Lower lobe of right lung (tissue), 2 donors: ENCODE measurements around the gene RAB6A. TPM values are rescaled to one million over a fixed set of nuclear protein-coding genes. Genes with fewer than 3 reads are reported as not detected.
A peak's percentile ranks its signal among the peaks of the same experiment; 100 is the strongest.

Source experiments
- ATAC-seq, 2 donors: fragments of 200-7000 bp; cut with Tn5 transposase; one replicate each; pipeline ENCODE4 v1.9.1; 2020 to 2022; ENCODE audit warnings: mild to moderate bottlenecking in 2 of 2, moderate library complexity in 2 of 2
- DNase-seq: peaks from one replicate; pipeline ENCODE4 v3.0.0-alpha.2; 2020
- H3K27ac ChIP-seq: fragments of 200-600 bp; one replicate; pipeline ENCODE4 v1.8.0; 2022
- H3K27me3 ChIP-seq: fragments of 200-600 bp; one replicate; pipeline ENCODE4 v1.8.0; 2022; ENCODE audit warnings: low read depth
- H3K36me3 ChIP-seq: fragments of 200-600 bp; one replicate; pipeline ENCODE4 v1.8.0; 2022; ENCODE audit warnings: mild to moderate bottlenecking
- H3K4me1 ChIP-seq: fragments of 200-600 bp; one replicate; pipeline ENCODE4 v1.8.0; 2022
- H3K4me3 ChIP-seq: fragments of 200-600 bp; one replicate; pipeline ENCODE4 v1.8.0; 2022; ENCODE audit warnings: mild to moderate bottlenecking
- H3K9me3 ChIP-seq: fragments of 200-600 bp; one replicate; pipeline ENCODE4 v1.8.0; 2022
- CTCF ChIP-seq: fragments of 200-600 bp; IDR thresholded peaks from one replicate; pipeline ENCODE4 v1.8.0; 2022; ENCODE audit warnings: antibody characterized with exemption, mild to moderate bottlenecking
- intact Hi-C: fragments of 100-400 bp; cut with DNase I; formaldehyde crosslinking; loops from one replicate; pipeline ENCODE4 v1.11.0; 2022
- long read RNA-seq: library from polyadenylated mRNA; unstranded; transcript quantifications from one replicate; pipeline ENCODE4 v2.0.0, GENCODE V29; 2021
- total RNA-seq: library from RNA; stranded (reverse); fragmentation: NEBNext Ultra II Directional; extraction: Animal tissue kit (Norgen Biotek cat#: 25700); gene quantifications from one replicate; pipeline ENCODE4 v1.2.1, GENCODE V29; 2021
- donor health status: DM: no; HTN: yes; CAD: no; lungs with severe emphysema.

The RAB6A gene
- total RNA-seq: 128 TPM
- long read RNA-seq, transcript RAB6A-201 (8 exons, 3,389 nt): major isoform, 63 of 124 reads
- long read RNA-seq, transcript RAB6A-202 (8 exons, 3,085 nt): minor isoform, 33 of 124 reads
- long read RNA-seq, partial matches to known transcripts: 3 of 124 reads
- long read RNA-seq, other reads (novel, unspliced or antisense): 23 of 124 reads

- no peaks in the 10 kb centered on the region for H3K36me3 ChIP-seq
- peak within 1 kb of the TSS; percentile 95 for H3K27ac ChIP-seq
- intact Hi-C loops: no loop called here
- no peaks in the 10 kb centered on the region for H3K27me3 ChIP-seq
- DNase-seq (peak; percentile 100), ATAC-seq (peak; percentile 97)
- no peaks in the 10 kb centered on the region for H3K9me3 ChIP-seq
- peak within 1 kb of the TSS; percentile 92 for H3K4me3 ChIP-seq
- H3K4me1 ChIP-seq: peaks cover 33% of the 10 kb centered on the region
- TF ChIP-seq CTCF: peak; percentile 55
These were observed at the start of gene RAB6A for GRCh38 chr11:73760679-73761402. TSS of gene RAB6A (minus strand) at chr11:73761074. CDS start at chr11:73760635, 439 bp downstream.

GRCh38 chr11:73810637-73811036, 49.8 kb upstream of the RAB6A start:
- intact Hi-C loops: no loop called here
- no peaks in the 10 kb centered on the region for H3K4me1 ChIP-seq

GRCh38 chr11:73808052-73808451, 47.2 kb upstream of the RAB6A start:
- no peaks in the 10 kb centered on the region for H3K9me3 ChIP-seq
- H3K4me1 ChIP-seq: no peaks in the 10 kb centered on the region
- no peak for TF ChIP-seq CTCF
- DNase-seq (no peak), ATAC-seq (no peak)
- H3K4me3 ChIP-seq: no peak overlapping the region
- no peak overlapping the region for H3K27ac ChIP-seq
- no peaks in the 10 kb centered on the region for H3K27me3 ChIP-seq
- H3K36me3 ChIP-seq: peaks cover 23% of the 10 kb centered on the region
- intact Hi-C loops: no loop called here

More at GRCh38 chr11:73810637-73811036, 49.8 kb upstream of the RAB6A start:
- no peak overlapping the region for H3K27ac ChIP-seq
- ATAC-seq (no peak), DNase-seq (no peak)
- TF ChIP-seq CTCF: no peak
- H3K27me3 ChIP-seq: no peaks in the 10 kb centered on the region
- H3K4me3 ChIP-seq: no peak overlapping the region
- peaks cover 17% of the 10 kb centered on the region for H3K36me3 ChIP-seq
- no peaks in the 10 kb centered on the region for H3K9me3 ChIP-seq

GRCh38 chr11:73804712-73805111, 43.8 kb upstream of the RAB6A start:
- intact Hi-C loops: no loop called here
- TF ChIP-seq CTCF: no peak

GRCh38 chr11:73801136-73801535, 40.3 kb upstream of the RAB6A start:
- Histone ChIP-seq H3K27me3 (no peaks in the 10 kb centered on the region), H3K36me3 (peaks cover 23% of the 10 kb centered on the region), H3K4me1 (no peaks in the 10 kb centered on the region), H3K9me3 (no peaks in the 10 kb centered on the region), H3K4me3 (no peak overlapping the region), H3K27ac (no peak overlapping the region)
- ATAC-seq (no peak), DNase-seq (no peak)
- no peak for TF ChIP-seq CTCF
- intact Hi-C loops: no loop called here

More at GRCh38 chr11:73804712-73805111, 43.8 kb upstream of the RAB6A start:
- ATAC-seq (no peak), DNase-seq (no peak)
- H3K4me3 ChIP-seq: no peak overlapping the region
- H3K27ac ChIP-seq: no peak overlapping the region
- peaks cover 23% of the 10 kb centered on the region for H3K36me3 ChIP-seq
- no peaks in the 10 kb centered on the region for H3K9me3 ChIP-seq
- H3K4me1 ChIP-seq: no peaks in the 10 kb centered on the region
- no peaks in the 10 kb centered on the region for H3K27me3 ChIP-seq
